Testis (tissue), 2 donors: Measurements from ENCODE around the gene PTP4A1.

Experiments
- CTCF ChIP-seq, 3 experiments: fragments of 450-650 bp in 2 of 3; fragments of 200-600 bp in 1 of 3; sonication (generic) in 1 of 3; IDR thresholded peaks; one replicate each; pipeline ENCODE4 v1.5.1; 2016 to 2019; ENCODE audit warnings: antibody characterized with exemption in 3 of 3, mild to moderate bottlenecking in 2 of 3, moderate library complexity in 1 of 3
- POLR2A ChIP-seq: fragments of 450-650 bp; IDR thresholded peaks from one replicate; pipeline ENCODE4 v1.6.1; 2017; ENCODE audit warnings: antibody characterized with exemption, mild to moderate bottlenecking, moderate library complexity

GRCh38 chr6:63529498-63529897 is 42.8 kb upstream of the PTP4A1 start:
- TF ChIP-seq POLR2A (no peak), CTCF (IDR thresholded peaks at IDR 0.05) (no peak)
